ENCODE data around the gene BIVM.
A peak's percentile ranks its signal among the peaks of the same experiment; 100 is the strongest.

The BIVM gene

GRCh38 chr13:102805680-102806079 is 6.8 kb downstream of the BIVM start:
- no peak for DNase-seq (ENCODE audit: low read depth)
- no peak for TF ChIP-seq CTCF (conservative IDR thresholded peaks at IDR 0.05; ENCODE audit: low read depth, low read length)

GRCh38 chr13:102807699-102808098 is 8.8 kb downstream of the BIVM start:
- DNase-seq (ENCODE audit: low read depth): no peak
- TF ChIP-seq CTCF (conservative IDR thresholded peaks at IDR 0.05; ENCODE audit: low read depth, low read length): no peak
- H3K4me3 ChIP-seq (ENCODE audit: low read depth, low read length): no peak overlapping the region

More at GRCh38 chr13:102805680-102806079, 6.8 kb downstream of the BIVM start:
- H3K4me3 ChIP-seq (ENCODE audit: low read depth, low read length): no peak overlapping the region

GRCh38 chr13:102812611-102813287 is 13.8 kb downstream of the BIVM start:
- no peak for TF ChIP-seq CTCF (conservative IDR thresholded peaks at IDR 0.05; ENCODE audit: low read depth, low read length)
- H3K4me3 ChIP-seq (ENCODE audit: low read depth, low read length): no peak overlapping the region
- peak; percentile 56 for DNase-seq (ENCODE audit: low read depth)

GRCh38 chr13:102814025-102814607 is 15.2 kb downstream of the BIVM start:
- no peak overlapping the region for H3K4me3 ChIP-seq (ENCODE audit: low read depth, low read length)
- no peak for TF ChIP-seq CTCF (conservative IDR thresholded peaks at IDR 0.05; ENCODE audit: low read depth, low read length)
- no peak for DNase-seq (ENCODE audit: low read depth)

- no peak for TF ChIP-seq CTCF (conservative IDR thresholded peaks at IDR 0.05; ENCODE audit: low read depth, low read length)
Observed at GRCh38 chr13:102814793-102815192, 15.9 kb downstream of the BIVM start.

GRCh38 chr13:102815788-102816187 is 16.9 kb downstream of the BIVM start:
- no peak overlapping the region for H3K4me3 ChIP-seq (ENCODE audit: low read depth, low read length)
- no peak for TF ChIP-seq CTCF (conservative IDR thresholded peaks at IDR 0.05; ENCODE audit: low read depth, low read length)
- no peak for DNase-seq (ENCODE audit: low read depth)

More at GRCh38 chr13:102814793-102815192, 15.9 kb downstream of the BIVM start:
- H3K4me3 ChIP-seq (ENCODE audit: low read depth, low read length): no peak overlapping the region
- DNase-seq (ENCODE audit: low read depth): no peak

- no peak overlapping the region for H3K4me3 ChIP-seq (ENCODE audit: low read depth, low read length)
- no peak for DNase-seq (ENCODE audit: low read depth)
- no peak for TF ChIP-seq CTCF (conservative IDR thresholded peaks at IDR 0.05; ENCODE audit: low read depth, low read length)
Observed at GRCh38 chr13:102816708-102817107, 17.8 kb downstream of the BIVM start.

Data from choroid plexus epithelial cell (primary cell).